Astrocyte of the cerebellum (primary cell): ENCODE measurements around the gene HADH.
"Not testable (repeated sequence)": the region's sequence is repeated elsewhere in the genome, so short reads cannot be mapped to it uniquely, and the experiment has no call there.

Source experiments
- DNase-seq: peaks from one replicate; pipeline ENCODE4 v3.0.0-alpha.2; 2011; ENCODE audit warnings: low read depth
- H3K4me3 ChIP-seq: 2 replicates; pipeline ENCODE4 v1.5.1; 2011; ENCODE audit warnings: mild to moderate bottlenecking, low read depth, low read length, moderate library complexity
- CTCF ChIP-seq: IDR thresholded peaks from 2 replicates; pipeline ENCODE4 v1.5.1; 2012; ENCODE audit warnings: low read length, low read depth, moderate library complexity, mild to moderate bottlenecking; ENCODE audit errors: missing control alignments
- in situ Hi-C: cut with HindIII; loops from 2 replicates; pipeline ENCODE4 v1.10.0; 2017; ENCODE audit warnings: low sequenced_read_pairs

HADH gene

DNA sequence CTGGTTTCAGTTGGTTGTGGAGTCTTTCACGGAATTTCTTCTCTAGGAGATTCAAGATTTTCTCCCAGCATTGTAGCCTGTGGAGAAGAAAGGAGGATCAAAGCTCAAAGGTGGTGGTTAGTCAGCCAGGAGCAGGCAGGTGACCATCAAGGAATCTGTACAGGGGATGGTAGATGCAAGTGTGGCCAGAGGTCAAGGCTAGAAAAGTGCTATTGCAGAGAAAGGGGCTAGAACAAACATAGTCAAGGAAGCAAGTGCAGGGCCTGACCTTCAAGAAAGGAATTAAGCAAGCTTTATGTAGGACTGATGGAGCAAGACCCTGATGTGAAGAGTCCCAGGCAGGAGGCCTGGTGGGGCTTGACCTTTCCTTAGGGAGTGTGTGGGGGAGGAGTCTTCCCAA, 16.1 kb downstream of the HADH start:
- TF ChIP-seq CTCF = no peak
- no peak overlapping the region for H3K4me3 ChIP-seq
- in situ Hi-C loops = no loop called here
- DNase-seq = no peak

DNA sequence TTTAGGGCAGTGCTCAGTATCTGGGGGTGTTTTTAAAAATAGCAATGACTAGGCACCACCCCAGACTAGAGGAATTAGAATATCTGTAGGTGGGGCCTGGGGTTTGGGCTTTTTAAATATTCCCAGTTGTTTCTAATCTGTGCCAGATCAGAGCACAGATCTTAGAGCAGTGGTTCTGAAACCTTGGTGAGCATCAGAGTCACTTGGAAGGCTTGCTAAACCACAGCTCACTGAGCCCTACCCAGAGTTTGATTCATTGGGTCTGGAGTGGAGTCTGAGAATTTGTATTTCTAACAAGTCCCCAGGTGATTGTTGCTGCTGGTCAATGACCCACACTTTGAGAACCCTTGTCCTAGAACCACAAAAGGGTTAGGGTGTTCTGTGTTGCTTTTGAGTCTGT, 16.7 kb downstream of the HADH start:
- in situ Hi-C loops = no loop called here
- TF ChIP-seq CTCF = no peak
- no peak overlapping the region for H3K4me3 ChIP-seq
- DNase-seq = no peak

DNA sequence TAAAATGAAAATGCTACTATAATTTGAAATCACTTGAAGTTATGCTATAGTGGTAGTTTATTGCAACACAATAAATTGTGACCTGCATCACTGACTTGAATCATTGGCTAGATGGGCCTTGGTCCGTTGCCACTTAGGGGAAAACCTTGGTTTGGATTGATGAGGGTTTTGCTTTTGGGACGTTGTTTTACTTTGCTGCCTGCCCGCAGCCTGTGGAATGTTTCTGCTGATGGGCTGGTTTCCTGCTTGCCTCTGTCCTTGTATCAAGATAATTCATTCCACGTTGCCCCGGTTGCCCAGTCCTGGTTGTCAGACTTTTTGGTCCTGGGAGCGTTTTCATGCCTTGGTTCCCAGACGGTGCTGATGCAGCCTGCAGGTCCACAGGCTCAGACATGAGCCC, 18.3 kb downstream of the HADH start:
- no peak overlapping the region for H3K4me3 ChIP-seq
- DNase-seq = no peak
- TF ChIP-seq CTCF = no peak
- in situ Hi-C loops = no loop called here

DNA sequence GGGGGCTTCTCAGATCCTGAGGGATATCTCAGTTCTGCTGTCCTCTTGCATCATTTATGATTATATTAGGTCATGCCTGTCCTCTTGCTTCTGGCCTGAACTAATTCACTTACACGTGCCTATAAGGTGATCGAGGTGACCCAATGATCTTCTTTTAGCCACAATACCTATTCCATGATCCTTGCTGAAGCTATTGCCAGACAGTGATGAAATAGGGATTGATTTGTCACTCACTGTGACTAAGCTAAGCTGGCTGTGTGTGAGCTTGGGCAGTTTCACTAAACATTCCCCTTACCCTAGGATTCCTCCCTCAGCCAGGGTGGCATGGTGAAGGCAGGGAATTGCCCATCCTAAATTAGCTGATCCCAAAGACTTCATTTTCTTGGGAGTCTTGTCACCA, 19.0 kb downstream of the HADH start:
- TF ChIP-seq CTCF = no peak
- in situ Hi-C loops = no loop called here
- no peak for DNase-seq
- no peak overlapping the region for H3K4me3 ChIP-seq

DNA sequence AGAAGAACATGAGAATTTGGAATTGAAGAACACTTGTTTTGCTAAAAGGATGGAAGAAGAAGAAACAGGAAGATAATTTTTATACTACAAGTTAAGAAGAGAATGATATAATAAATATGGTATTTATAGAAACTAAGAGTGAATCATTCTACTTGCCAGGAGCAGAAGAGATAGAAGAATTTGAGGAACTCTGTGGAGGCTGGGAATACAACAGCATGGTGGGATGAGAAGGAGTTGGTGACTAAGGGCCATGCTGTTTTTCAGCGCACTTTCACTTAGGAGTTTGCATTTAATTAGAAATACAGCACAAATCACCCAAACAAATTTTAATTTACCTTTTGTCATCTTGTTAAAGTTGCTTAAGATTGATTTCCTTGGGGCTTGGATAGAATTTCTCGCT, 20.5 kb downstream of the HADH start:
- DNase-seq = no peak
- in situ Hi-C loops = no loop called here
- no peak for TF ChIP-seq CTCF

DNA sequence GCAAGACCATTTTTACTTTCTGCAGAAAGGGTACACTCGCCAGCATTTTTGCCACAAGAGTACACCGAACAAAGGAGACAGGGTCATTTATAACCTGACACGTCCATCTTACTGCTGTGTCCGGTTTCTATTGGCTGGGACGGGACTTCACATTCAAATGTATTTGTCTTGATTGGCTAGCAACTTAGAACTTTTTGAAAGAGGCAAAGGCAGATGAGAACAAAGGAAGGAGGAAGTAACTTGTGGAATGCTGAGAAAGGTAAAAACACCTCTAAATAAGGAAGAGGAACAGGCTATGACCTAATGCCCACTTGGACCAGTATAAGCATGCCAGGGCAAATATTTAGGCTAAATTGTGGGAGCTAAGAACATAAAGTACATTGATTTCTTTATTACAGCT, 22.7 kb downstream of the HADH start:
- H3K4me3 ChIP-seq, DNase-seq, in situ Hi-C loops: not testable (repeated sequence)

More for the DNA sequence above, 20.5 kb downstream of the HADH start:
- H3K4me3 ChIP-seq = no peak overlapping the region

DNA sequence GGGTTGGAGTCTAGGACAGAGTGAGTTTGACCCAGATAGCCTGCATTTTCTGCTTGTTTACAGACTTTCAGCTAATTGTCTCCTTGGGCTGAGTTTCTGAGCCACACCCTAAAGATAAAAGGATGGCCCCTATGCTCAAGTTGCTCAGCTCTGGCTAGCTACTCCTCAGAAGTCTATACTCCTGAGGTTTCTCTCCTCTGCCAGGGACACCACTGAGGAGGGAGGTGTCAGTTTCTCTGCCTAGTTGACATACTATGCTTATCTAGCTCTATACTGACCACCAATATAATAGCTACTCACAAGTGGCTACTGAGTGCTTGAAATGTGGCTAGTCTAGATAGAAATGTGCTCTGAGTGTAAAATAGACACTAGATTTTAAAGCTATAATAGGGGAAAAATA, 23.6 kb downstream of the HADH start:
- in situ Hi-C loops = no loop called here
- no peak for TF ChIP-seq CTCF
- DNase-seq = no peak
- H3K4me3 ChIP-seq = no peak overlapping the region
